ENCODE data around the gene SEPTIN2.
"Not testable (repeated sequence)": the region's sequence is repeated elsewhere in the genome, so short reads cannot be mapped to it uniquely, and the experiment has no call there.

Gene SEPTIN2

GRCh38 chr2:241288324-241288888, 27.3 kb upstream of the SEPTIN2 start:
- DNase-seq, result no peak

GRCh38 chr2:241289053-241289452, 26.7 kb upstream of the SEPTIN2 start:
- no peak for DNase-seq

- DNase-seq, result no peak
Measured at GRCh38 chr2:241289597-241289996, 26.1 kb upstream of the SEPTIN2 start.

DNA sequence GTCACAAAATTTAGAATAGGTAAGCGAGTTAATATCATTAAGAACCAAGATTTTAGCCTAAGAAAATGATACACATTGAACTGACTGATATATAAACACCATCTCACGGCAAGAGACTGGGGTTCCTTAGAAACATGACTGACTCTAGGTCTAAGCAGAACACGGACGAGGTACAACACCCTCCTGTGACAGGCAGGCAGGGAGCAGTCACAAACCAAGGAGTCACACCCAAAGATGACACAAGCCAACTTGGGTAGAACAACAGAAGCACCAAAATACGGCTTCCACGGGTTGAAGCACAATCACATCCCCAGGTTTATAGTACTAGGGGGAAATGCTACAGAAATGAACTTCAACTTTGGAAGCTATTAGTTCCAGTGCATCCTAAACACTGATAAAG, 24.6 kb upstream of the SEPTIN2 start:
- no peak for DNase-seq

GRCh38 chr2:241291977-241292376, 23.7 kb upstream of the SEPTIN2 start:
- no peak for DNase-seq

DNA sequence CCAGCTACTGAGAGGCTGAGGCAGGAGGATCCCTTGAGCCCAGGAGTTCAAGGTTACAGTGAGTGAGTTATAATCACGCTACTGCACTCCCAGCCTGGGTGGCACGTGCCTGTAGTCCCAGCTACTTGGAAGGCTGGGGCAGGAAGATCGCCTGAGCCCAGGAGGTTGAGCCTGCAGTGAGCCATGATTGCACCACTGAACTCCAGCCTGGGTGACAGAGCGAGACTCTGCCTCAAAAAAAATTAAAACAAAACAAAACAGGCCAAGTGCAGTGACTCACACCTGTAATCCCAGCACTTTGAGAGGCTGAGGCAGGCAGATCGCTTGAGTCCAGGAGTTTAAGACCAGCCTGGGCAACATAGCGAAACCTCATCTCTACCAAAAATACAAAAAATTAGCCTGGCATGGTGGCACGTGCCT, 22.3 kb upstream of the SEPTIN2 start:
- not testable (repeated sequence) for DNase-seq

GRCh38 chr2:241295326-241296095, 20.2 kb upstream of the SEPTIN2 start:
- DNase-seq, result no peak

GRCh38 chr2:241296767-241297166, 19.0 kb upstream of the SEPTIN2 start:
- no peak for DNase-seq

DNA sequence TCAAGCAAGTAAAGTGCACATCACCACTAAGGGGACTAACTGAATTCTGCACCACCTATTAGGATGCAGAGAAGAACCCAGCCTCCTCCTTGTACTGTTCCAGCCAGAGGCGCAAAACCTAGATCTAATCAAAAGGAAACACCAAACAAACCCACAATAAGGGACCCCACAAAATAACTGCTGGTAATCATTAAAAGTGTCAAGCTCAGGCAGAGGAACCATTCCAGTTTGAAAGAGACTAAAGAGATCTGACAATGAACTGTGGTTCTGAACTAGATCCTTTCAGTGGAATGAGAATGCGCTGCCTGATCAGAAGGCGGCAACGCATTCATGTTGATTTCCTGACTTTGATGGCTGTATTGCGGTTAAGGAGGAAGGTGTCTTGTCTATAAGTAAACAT, 17.1 kb upstream of the SEPTIN2 start:
- DNase-seq, result no peak

GRCh38 chr2:241300000-241300399, 15.7 kb upstream of the SEPTIN2 start:
- DNase-seq, result no peak

DNA sequence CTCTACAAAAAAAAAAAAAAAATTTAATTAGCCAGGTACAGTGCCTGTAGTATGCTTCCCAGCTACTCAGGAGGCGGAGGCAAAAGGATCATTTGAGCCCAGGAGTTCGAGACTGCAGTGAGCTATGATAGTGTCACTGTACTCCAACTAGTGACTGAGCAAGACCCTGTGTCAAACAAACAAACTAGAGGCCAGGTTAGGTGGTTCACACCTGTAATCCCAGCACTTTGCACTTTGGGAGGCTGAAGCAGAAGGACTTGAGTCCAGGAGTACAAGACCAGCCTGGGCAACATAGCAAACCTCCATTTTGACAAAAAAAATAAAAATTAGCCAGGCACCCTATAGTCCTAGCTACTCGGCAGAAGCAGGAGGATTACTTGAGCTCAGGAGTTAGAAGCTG, 13.6 kb upstream of the SEPTIN2 start:
- DNase-seq, result no peak

- DNase-seq, result no peak
Measured at GRCh38 chr2:241302759-241303651, 12.7 kb upstream of the SEPTIN2 start.

DNA sequence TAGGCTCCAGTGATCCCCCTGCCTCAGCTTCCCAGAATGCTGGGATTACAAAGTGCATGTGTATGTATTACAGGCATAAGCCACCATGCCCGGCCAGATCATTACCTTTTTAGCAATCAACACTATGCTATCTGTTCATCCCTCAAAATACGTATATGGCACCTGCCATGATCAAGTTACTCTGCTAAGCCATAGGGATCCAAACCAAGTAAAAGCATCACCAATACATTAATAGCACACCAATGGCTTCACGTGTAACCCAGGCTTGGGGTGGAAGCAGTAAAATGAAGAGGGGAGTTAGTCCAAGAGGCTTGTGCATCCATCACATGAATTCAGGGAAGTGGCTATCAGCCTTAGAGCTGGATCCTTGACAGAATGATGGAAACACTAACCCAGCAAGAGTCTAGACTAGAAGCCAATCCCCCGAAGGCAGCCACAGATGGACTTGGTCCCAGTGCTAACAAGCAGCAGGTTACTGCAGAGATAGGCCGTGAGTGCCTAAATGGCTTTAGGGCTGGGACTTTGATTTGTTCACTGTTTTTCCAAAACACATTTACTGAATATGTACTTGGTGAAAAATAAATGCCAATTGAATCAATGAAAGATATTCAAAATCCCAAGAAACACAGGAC, 11.6 kb upstream of the SEPTIN2 start:
- no peak for DNase-seq

- DNase-seq, result no peak
Measured at GRCh38 chr2:241307055-241307454, 8.7 kb upstream of the SEPTIN2 start.

DNA sequence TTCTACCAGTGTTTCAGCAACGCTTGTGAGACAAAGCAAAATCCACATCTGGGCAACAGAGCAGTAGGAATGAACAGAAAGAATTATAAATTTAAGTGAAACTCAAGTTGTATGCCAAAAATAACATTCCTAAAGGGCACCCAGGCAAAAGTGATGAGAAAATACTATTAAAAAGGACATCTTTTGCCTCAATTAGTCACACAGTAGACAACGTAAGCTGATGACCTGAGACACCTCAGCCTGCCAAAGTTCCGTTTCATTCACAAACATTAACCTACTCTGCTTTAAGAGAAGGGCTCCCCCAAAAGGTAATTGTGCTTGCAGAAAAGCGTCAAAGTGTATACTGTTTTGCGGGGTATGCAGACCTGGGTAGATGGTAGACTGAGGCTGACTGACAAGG, 7.5 kb upstream of the SEPTIN2 start:
- no peak for DNase-seq

DNA sequence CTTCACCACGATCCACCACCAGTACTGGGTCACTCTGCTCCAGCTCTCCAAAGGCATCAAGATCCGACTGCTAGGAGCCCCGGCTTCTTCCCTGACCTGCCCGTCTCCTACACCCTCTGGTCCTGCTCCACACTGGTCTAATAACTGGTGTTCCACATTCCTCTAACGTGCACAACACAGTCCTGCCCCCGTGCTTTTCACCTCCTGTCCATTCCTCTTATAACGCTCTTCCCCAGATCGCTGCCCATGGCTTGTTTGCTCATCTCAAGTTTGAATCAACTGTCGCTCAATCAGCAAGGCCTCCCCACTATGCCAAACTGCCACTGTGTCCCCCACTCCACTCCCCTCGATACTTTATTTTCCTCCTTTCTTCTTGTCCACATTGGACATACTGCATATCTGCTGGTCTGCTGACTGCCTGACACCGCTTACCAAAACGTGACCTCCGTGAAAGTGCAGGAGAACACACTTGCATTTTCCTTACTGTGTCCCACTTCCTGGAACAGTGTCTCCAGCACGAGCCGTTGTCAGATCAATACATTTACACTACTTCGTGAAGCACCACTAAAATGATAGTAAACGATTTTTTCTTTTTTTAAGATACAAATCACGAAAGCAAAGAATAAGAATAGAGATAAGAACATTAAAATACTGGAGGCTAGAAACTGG, 6.8 kb upstream of the SEPTIN2 start:
- no peak for DNase-seq

DNA sequence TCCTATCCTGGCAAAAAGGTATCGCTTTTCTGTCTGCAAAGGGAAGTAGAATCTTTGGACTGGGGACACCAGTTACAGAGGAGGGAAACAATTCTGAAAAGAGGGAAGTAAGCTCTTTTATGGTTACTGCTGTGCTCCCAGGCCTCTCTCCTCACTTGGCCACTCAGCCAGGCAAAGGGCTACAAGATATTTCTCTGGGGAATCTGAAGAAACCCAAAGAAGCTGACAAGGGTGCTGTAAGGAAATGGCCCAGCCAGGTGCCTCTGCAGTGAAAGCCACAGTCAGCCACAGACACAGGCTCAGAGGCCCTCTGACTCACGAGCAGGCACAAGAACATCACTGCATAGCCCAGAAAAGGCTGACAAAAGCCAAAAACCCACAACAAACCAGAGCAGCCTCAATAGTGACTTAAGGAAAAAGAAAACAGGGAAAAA, 6.0 kb upstream of the SEPTIN2 start:
- DNase-seq, result no peak

- no peak for DNase-seq
Measured at GRCh38 chr2:241310917-241311566, 4.7 kb upstream of the SEPTIN2 start.

DNA sequence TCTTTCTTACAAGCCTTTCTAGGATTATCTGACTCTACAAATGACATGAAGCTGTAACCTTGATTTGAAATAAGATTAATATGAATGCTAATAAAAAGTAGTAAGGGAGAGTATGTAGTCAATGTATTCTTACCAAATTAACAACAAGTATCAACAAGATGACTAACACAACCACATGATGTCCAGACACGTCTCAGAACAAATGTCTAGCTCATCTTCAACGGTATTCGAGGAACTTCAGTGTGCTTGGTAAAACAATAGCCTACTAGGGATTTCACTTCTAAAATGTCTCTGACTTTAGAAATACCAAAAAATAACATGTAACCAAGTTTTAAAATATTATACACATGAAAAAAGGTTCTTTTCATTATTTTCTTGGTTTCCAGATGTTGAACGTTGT, 3.6 kb upstream of the SEPTIN2 start:
- DNase-seq, result no peak

- no peak for DNase-seq
Measured at GRCh38 chr2:241313543-241314095, 2.1 kb upstream of the SEPTIN2 start.

- no peak for DNase-seq
Measured at GRCh38 chr2:241314226-241315092, 1.3 kb upstream of the SEPTIN2 start.

Measured in GOT3 (cell line).